Activated CD8-positive, alpha-beta memory T cell treated with anti-CD3 and anti-CD28 coated beads for 4 hours (primary cell): ENCODE measurements around the gene FCAR.
"Not testable (repeated sequence)": the region's sequence is repeated elsewhere in the genome, so short reads cannot be mapped to it uniquely, and the experiment has no call there.

Source experiments
- DNase-seq, 2 donors: peaks; one replicate each; pipeline ENCODE4 v3.0.0-alpha.2; 2020; ENCODE audit warnings: low read depth in 2 of 2

The FCAR gene

DNA sequence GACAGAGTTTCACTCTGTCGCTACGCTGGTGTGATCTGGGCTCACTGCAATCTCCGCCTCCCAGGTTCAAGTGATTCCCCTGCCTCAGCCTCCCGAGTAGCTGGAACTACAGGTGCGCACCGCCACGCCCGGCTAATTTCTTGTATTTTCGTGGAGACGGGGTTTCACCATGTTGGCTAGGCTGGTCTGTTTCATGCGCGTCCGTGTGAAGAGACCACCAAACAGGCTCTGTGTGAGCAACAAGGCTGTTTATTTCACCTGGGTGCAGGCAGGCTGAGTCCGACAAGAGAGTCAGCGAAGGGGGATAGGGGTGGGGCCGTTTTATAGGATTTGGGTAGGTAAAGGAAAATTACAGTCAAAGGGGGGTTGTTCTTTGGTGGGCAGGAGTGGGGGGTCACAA is 20.1 kb downstream of the FCAR start:
- not testable (repeated sequence) for DNase-seq

GRCh38 chr19:54896036-54896435 is 22.0 kb downstream of the FCAR start:
- no peak for DNase-seq

DNA sequence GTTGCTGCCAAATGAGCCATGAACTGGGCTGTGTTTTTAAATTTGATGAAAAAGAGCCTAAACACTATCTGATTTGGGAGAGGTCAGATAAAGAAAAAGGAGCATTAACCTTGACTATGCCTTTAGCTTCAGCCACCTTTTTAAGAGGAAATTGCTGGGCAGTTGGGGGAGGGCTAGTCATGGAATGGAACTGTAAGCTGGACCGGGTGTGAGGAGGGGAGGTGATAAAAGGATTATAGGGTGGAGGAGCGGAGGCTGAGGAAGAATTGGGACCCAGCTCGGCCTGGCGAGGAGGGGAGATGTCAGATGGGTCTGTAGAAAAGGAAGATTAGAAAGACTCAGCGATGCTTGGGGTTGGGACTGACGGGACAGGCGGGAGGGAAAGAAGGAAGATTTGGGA is 24.6 kb downstream of the FCAR start:
- not testable (repeated sequence) for DNase-seq

GRCh38 chr19:54899646-54900045 is 25.6 kb downstream of the FCAR start:
- DNase-seq, result not testable (repeated sequence)

- DNase-seq, result not testable (repeated sequence)
These were observed 27.1 kb downstream of the FCAR start for GRCh38 chr19:54901153-54901552.

DNA sequence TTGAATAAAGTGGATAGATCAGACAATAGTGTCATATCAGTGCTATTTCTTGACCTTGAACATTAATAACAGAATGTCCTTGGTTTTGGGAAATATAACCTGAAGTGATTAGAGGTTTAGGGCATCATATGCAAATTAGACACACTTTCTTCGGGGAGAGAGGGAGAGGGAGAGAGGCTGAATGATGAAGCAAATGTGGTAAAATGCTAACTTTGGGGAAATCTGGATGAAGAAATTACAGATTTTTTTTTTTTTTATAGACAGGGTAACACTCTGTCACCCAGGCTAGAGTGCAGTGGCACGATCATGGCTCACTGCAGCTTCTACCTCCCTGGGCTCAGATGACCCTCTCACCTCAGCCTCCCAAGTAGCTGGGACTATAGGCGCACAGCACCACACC is 28.0 kb downstream of the FCAR start:
- no peak for DNase-seq

DNA sequence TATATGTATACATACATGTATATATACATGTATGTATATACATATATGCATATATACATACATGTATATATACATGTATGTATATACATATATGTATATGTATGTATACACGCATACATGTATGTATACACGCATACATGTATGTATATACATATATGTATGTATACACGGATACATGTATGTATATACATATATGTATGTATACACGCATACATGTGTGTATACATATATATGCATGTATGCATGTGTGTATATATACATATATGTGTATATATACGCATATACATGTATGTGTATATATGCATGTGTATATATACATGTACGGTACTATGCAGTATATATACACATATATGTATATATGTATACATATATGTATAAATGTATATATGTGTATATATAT is 29.3 kb downstream of the FCAR start:
- no peak for DNase-seq

GRCh38 chr19:54904261-54904660 is 30.2 kb downstream of the FCAR start:
- DNase-seq, result not testable (repeated sequence)

DNA sequence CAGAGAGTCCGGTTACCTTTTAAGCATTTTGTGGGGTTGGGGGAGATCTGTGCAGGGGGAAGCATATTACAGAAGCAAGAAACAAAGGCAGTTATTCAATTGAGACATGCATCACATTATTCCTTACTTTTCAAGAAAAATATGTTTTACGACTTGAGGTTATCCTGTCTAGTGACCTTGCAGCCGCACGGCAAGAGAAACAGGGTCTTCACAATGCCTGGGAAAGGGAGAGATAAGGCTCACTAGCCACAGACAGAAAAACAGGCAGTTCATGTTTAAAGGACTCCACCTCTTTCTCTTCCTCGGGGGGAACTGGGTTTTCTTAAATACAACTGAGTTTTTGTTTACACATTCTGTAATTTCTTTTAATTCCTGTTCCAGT is 31.4 kb downstream of the FCAR start:
- DNase-seq, result no peak

GRCh38 chr19:54905803-54906511 is 31.9 kb downstream of the FCAR start, which contains the start of gene NCR1:
NCR1 (plus strand) TSS chr19:54906148; CDS start chr19:54906188, 40 bp downstream.
- peak in 1 of 2 donors; percentile 25 for DNase-seq

- DNase-seq, result no peak
These were observed 32.8 kb downstream of the FCAR start for GRCh38 chr19:54906819-54907218.

DNA sequence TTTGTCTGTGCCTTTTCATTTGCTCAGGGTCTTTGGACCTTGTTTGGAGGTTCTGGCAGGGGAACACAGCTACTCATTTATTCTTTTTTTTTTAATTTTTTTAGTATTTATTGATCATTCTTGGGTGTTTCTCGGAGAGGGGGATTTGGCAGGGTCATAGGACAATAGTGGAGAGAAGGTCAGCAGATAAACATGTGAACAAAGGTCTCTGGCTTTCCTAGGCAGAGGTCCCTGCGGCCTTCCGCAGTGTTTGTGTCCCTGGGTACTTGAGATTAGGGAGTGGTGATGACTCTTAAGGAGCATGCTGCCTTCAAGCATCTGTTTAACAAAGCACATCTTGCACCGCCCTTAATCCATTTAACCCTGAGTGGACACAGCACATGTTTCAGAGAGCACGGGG is 33.9 kb downstream of the FCAR start:
- not testable (repeated sequence) for DNase-seq

- DNase-seq, result no peak
These were observed 42.8 kb downstream of the FCAR start for GRCh38 chr19:54916822-54917221.

- DNase-seq, result no peak
These were observed 44.5 kb downstream of the FCAR start for GRCh38 chr19:54918499-54918898.

DNA sequence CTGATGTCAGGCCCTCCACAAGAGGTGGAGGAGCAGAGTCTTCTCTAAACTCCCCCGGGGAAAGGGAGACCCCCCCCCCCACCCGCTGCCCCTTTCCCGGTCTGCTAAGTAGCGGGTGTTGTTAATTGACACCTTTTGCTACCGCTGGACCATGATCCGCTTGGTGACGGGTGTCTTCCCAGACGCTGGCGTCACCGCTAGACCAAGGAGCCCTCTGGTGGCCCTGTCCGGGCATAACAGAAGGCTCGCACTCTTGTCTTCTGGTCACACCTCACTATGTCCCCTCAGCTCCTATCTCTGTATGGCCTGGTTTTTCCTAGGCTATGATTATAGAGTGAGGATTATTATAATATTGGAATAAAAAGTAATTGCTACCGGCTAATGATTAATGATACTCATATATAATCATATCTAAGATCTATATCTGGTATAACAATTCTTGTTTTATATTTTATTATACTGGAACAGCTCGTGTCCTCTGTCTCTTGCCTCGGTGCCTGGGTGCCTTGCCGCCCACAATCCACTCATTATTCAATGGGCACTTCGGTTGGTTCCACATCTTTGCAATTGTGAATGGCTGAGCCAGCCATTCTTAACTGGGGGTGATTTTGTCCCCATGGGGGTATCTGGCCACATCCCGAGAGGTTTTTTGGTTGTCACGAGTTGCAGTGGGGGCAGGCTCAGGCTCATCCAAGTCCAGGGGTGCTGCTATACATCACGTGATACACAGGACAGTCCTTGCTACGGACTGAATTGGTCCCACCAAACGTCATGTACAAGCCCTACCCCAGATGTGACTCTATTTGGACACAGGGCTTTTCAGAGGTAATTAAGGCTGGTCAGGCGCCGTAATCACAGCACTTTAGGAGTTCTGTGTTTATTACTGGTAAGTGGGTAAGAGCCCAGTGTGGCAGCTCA is 45.9 kb downstream of the FCAR start:
- not testable (repeated sequence) for DNase-seq

DNA sequence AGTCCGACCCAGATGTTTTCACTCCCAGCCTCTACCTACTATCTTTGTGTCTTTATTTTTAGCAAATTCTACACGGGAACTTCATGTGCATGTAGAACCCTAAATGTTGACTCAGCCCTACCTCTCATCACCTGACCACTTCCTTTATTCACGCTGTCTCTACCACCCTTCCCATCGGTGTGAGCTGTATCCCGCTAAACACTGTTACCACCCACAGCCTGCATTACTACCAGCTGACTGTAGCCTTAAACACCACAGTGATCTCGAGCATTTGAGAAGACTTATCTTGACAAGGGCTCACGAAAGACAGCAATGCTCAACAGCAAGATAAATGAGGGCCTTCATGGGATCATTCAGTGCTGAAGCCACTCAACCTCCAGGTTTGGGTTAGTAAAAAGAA is 47.0 kb downstream of the FCAR start:
- DNase-seq, result no peak

DNA sequence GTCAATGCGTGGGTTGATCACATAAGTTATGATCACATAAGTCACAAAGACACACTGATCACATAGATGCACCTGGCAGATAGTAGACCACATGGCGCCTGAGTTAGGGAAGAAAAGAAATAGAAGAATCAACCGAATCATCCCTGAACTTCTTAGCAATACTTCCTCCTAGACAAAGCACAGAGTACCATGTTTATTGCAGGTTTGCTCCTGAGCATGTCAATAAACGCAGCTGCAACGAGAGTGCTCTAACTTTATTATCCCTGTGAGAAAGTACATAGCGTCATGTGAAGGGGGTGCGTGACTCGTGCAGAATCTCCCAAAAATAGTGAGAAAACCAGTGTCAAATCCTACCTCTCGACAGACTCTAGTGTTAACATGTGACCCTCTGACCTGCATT is 49.2 kb downstream of the FCAR start:
- no peak for DNase-seq

- no peak for DNase-seq
These were observed 54.3 kb downstream of the FCAR start for GRCh38 chr19:54928299-54928698.

DNA sequence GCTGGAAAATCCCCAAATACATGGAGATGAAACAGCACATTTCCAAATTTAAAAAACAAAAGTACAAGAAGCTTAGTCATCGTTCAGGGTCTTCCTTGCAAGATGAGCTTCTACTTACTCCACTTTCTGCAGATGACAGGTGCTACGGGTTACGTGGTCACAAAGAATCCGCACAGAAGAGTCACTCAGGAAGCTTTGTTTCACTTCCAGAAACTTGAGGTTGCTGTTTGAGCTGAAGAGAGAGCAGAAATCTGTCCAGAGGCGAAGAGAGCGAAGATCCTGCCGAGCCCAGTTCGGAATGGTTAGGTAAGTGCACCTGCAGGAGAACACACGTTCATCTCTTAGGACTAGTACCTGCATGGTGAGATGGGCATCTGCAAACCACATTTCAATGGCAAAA is 63.9 kb downstream of the FCAR start:
- DNase-seq, result no peak

DNA sequence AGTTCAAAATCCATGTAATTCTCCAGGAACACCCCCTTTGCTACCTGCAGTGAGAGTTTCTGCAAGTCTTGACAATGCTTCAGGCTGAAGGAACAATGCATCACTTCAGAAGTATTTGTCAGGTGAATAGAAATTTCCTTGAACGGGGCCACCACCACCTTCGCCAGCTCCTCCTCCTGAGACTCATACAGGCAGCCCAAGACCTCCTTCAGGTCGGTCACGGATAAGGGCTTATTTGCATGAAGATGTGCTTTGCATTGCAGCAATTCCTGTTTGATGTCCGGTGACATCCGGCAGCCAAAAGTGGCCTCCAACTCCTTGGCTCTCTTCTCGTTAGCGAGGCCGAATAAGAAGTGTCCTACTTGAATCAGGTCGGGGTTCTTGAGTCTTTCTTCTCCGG is 64.9 kb downstream of the FCAR start:
- no peak for DNase-seq

DNA sequence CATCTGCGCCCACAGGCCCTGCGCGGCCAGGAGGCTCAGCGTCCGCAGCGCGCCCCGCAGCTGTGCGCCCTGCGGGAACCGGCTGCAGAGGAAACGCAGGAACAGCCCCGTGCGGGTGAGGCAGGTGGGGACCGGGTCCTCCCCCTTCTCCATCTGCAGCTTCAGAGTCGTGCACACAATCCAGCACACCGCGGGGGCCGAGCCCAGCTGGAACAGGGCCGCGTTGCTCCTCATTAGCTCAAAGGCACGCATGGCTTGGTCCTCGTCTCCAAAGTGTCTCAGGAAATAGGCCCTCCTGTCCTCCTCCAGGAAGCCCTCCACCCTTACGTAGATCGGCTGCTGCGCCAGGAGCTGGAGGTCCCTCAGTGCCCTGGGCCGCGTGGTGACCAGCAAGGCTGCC is 65.5 kb downstream of the FCAR start:
- not testable (repeated sequence) for DNase-seq
